Sigmoid colon (tissue), 4 donors: ENCODE results near the gene PTCD2.

Experiments used
- POLR2A ChIP-seq, 2 donors: fragments of 450-650 bp; IDR thresholded peaks; one replicate each; pipeline ENCODE4 v1.6.1; 2016; ENCODE audit warnings: antibody characterized with exemption in 2 of 2, mild to moderate bottlenecking in 2 of 2, moderate library complexity in 2 of 2
- POLR2AphosphoS5 ChIP-seq, 4 donors: sonication (generic); formaldehyde crosslinking; IDR thresholded peaks; one replicate each; pipeline ENCODE4 v1.6.1; 2017; ENCODE audit warnings: antibody characterized with exemption in 4 of 4
- TF ChIP-seq, protein P1 (sequence below), 4 experiments: fragments of 450-650 bp in 3 of 4; fragments of 200-600 bp in 1 of 4; IDR thresholded peaks; one replicate each; pipeline ENCODE4 v1.5.1; 2016 to 2019; ENCODE audit warnings: antibody characterized with exemption in 4 of 4, mild to moderate bottlenecking in 3 of 4, moderate library complexity in 2 of 4

GRCh38 chr5:72410688-72411295, 90.6 kb downstream of the PTCD2 start:
- TF ChIP-seq, protein P1, sequence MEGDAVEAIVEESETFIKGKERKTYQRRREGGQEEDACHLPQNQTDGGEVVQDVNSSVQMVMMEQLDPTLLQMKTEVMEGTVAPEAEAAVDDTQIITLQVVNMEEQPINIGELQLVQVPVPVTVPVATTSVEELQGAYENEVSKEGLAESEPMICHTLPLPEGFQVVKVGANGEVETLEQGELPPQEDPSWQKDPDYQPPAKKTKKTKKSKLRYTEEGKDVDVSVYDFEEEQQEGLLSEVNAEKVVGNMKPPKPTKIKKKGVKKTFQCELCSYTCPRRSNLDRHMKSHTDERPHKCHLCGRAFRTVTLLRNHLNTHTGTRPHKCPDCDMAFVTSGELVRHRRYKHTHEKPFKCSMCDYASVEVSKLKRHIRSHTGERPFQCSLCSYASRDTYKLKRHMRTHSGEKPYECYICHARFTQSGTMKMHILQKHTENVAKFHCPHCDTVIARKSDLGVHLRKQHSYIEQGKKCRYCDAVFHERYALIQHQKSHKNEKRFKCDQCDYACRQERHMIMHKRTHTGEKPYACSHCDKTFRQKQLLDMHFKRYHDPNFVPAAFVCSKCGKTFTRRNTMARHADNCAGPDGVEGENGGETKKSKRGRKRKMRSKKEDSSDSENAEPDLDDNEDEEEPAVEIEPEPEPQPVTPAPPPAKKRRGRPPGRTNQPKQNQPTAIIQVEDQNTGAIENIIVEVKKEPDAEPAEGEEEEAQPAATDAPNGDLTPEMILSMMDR (IDR thresholded peaks at IDR 0.05), result no peak
- no peak for TF ChIP-seq POLR2AphosphoS5 (IDR thresholded peaks at IDR 0.05)
- TF ChIP-seq POLR2A (IDR thresholded peaks at IDR 0.05), result no peak
